ENCODE measurements around the gene RAVER1. TPM values are rescaled to one million over a fixed set of nuclear protein-coding genes. Genes with fewer than 3 reads are reported as not detected.
A peak's percentile ranks its signal among the peaks of the same experiment; 100 is the strongest.

The RAVER1 gene
- total RNA-seq, 3 donors from 2014 or later (not counting 1 experiment from before 2014, with no cell fraction given) = 42.5 to 64.3 (median 55.9) TPM

DNA sequence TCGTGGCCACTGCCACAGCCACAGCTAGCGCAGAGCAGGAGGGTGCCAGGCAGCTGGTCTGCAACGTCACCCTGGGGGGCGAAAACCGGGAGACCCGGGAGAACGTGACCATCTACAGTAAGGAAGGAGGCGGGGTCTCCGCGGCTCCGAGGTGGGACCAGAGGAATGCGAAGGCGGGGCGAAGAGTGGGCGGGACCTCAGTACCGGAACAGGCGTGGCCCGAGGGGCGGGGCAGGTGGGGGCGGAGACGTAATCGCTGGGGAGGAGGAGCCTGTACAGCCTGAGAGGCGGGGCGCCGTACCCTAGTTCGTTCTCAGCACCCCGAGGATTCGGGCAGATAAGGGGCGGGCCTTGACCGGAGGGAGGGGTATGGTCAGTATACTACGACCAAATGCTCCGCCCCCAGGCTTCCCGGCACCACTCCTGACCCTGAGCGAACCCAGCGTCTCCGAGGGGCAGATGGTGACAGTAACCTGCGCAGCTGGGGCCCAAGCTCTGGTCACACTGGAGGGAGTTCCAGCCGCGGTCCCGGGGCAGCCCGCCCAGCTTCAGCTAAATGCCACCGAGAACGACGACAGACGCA is 41.0 kb downstream of the RAVER1 start:
- Mint-ChIP-seq H3K9me3 (no peaks in the 10 kb centered on the region), H3K27ac (peak overlapping the region; percentile 63 to 71), H3K4me3 (peak overlapping the region; percentile 86), H3K4me1 (peaks cover 49 to 68% of the 10 kb centered on the region in 2 donors), H3K27me3 (ENCODE audit: low read depth in 2 of 2) (peaks cover 7 to 40% of the 10 kb centered on the region in 2 donors), H3K36me3 (no peaks in the 10 kb centered on the region)
- peak; percentile 52 to 70 (median 59) for ATAC-seq
- peak overlapping the region; percentile 15 for H3K4me3 ChIP-seq (ENCODE audit: low read length)
- 3% methylated on average over 45 of the region's 45 CpGs for WGBS (ENCODE audit: insufficient coverage)
- no peaks in the 10 kb centered on the region for H3K9me3 ChIP-seq (ENCODE audit: control insufficient read depth, insufficient read depth, low read length)
- peaks cover 90% of the 10 kb centered on the region for H3K4me1 ChIP-seq (ENCODE audit: control insufficient read depth, insufficient read depth, low read length)
- peak; percentile 75 to 77 for DNase-seq
- H3K27ac ChIP-seq (ENCODE audit: low read length) = no peak overlapping the region
- TF ChIP-seq, protein P1, sequence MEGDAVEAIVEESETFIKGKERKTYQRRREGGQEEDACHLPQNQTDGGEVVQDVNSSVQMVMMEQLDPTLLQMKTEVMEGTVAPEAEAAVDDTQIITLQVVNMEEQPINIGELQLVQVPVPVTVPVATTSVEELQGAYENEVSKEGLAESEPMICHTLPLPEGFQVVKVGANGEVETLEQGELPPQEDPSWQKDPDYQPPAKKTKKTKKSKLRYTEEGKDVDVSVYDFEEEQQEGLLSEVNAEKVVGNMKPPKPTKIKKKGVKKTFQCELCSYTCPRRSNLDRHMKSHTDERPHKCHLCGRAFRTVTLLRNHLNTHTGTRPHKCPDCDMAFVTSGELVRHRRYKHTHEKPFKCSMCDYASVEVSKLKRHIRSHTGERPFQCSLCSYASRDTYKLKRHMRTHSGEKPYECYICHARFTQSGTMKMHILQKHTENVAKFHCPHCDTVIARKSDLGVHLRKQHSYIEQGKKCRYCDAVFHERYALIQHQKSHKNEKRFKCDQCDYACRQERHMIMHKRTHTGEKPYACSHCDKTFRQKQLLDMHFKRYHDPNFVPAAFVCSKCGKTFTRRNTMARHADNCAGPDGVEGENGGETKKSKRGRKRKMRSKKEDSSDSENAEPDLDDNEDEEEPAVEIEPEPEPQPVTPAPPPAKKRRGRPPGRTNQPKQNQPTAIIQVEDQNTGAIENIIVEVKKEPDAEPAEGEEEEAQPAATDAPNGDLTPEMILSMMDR (IDR thresholded peaks at IDR 0.05) = no peak
- intact Hi-C loops (cut with micrococcal nuclease) = loop anchor here (5.0 kb wide), 1 partner anchor 220 kb away; no protein-coding TSS in a partner anchor
- H3K27me3 ChIP-seq (ENCODE audit: control insufficient read depth, insufficient read depth, low read length) = peaks cover 63% of the 10 kb centered on the region
- H3K36me3 ChIP-seq (ENCODE audit: control insufficient read depth, insufficient read depth, low read length) = no peaks in the 10 kb centered on the region

DNA sequence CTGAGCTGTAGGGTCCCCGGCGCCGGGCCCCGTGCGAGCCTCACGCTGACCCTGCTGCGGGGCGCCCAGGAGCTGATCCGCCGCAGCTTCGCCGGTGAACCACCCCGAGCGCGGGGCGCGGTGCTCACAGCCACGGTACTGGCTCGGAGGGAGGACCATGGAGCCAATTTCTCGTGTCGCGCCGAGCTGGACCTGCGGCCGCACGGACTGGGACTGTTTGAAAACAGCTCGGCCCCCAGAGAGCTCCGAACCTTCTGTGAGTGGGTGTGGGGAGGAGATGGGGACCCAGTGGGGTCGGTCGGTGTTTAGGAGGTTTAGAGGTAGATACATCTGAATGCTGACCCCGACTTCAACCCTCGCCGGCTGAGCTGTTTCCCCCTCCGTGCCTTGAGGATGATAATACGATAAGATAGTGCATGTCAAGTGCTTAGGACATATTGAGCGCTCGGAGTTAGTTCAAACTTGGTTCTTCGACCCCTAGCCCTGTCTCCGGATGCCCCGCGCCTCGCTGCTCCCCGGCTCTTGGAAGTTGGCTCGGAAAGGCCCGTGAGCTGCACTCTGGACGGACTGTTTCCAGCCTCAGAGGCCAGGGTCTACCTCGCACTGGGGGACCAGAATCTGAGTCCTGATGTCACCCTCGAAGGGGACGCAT is 41.6 kb downstream of the RAVER1 start:
- Histone ChIP-seq H3K9me3 (ENCODE audit: control insufficient read depth, insufficient read depth, low read length) (no peaks in the 10 kb centered on the region), H3K4me1 (ENCODE audit: control insufficient read depth, insufficient read depth, low read length) (peaks cover 96% of the 10 kb centered on the region), H3K27me3 (ENCODE audit: control insufficient read depth, insufficient read depth, low read length) (peaks cover 65% of the 10 kb centered on the region), H3K27ac (ENCODE audit: low read length) (no peak overlapping the region), H3K36me3 (ENCODE audit: control insufficient read depth, insufficient read depth, low read length) (no peaks in the 10 kb centered on the region), H3K4me3 (ENCODE audit: low read length) (peak overlapping the region; percentile 15)
- DNase-seq (peak; percentile 34 to 48), ATAC-seq (no peak)
- TF ChIP-seq, protein P1 (IDR thresholded peaks at IDR 0.05) = no peak
- Mint-ChIP-seq H3K27ac (peak overlapping the region; percentile 63 to 71), H3K4me3 (peak overlapping the region; percentile 86), H3K4me1 (peaks cover 49 to 74% of the 10 kb centered on the region in 2 donors), H3K9me3 (no peaks in the 10 kb centered on the region), H3K36me3 (no peaks in the 10 kb centered on the region), H3K27me3 (ENCODE audit: low read depth in 2 of 2) (peaks cover 7 to 40% of the 10 kb centered on the region in 2 donors)
- intact Hi-C loops (cut with micrococcal nuclease) = loop anchor here (2.0 to 5.0 kb wide), 2 partner anchors 21 to 221 kb away; partner anchors contain the start of gene ICAM1
- 2% methylated on average over 49 of the region's 49 CpGs for WGBS (ENCODE audit: insufficient coverage)

DNA sequence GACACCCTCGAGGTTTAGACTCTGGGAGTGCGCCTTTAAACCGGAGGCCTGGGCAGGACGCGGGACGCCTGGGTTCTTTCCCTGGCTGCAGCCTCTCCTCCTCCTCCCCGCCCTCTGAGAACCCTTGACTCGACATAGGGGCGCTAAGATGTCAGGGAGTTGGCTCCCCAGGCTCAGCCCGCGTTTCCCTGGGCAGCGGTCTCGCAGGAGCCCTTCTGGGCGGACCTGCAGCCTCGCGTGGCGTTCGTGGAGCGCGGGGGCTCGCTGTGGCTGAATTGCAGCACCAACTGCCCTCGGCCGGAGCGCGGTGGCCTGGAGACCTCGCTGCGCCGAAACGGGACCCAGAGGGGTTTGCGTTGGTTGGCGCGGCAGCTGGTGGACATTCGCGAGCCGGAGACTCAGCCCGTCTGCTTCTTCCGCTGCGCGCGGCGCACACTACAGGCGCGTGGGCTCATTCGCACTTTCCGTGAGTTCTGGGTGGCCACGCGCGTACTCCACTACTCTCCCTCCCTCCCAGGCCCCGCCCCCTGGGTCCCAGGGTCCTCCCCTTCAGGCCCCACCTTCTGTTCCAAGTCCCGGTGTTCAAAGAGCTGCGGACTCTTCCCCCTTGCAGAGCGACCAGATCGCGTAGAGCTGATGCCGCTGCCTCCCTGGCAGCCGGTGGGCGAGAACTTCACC is 42.3 kb downstream of the RAVER1 start:
- H3K4me1 ChIP-seq (ENCODE audit: control insufficient read depth, insufficient read depth, low read length) = peaks cover 99% of the 10 kb centered on the region
- TF ChIP-seq, protein P1 (IDR thresholded peaks at IDR 0.05) = no peak
- H3K27me3 ChIP-seq (ENCODE audit: control insufficient read depth, insufficient read depth, low read length) = peaks cover 65% of the 10 kb centered on the region
- H3K9me3 Mint-ChIP-seq = no peaks in the 10 kb centered on the region
- peaks cover 7 to 40% of the 10 kb centered on the region in 2 donors for H3K27me3 Mint-ChIP-seq (ENCODE audit: low read depth in 2 of 2)
- peak overlapping the region; percentile 15 for H3K4me3 ChIP-seq (ENCODE audit: low read length)
- intact Hi-C loops (cut with micrococcal nuclease) = loop anchor here (2.0 to 5.0 kb wide), 2 partner anchors 20 to 221 kb away; partner anchors contain the start of gene ICAM1
- ATAC-seq (peak; percentile 17 to 31 (median 17)), DNase-seq (peak; percentile 43 to 74)
- H3K9me3 ChIP-seq (ENCODE audit: control insufficient read depth, insufficient read depth, low read length) = no peaks in the 10 kb centered on the region
- H3K4me1 Mint-ChIP-seq = peaks cover 49 to 79% of the 10 kb centered on the region in 2 donors
- H3K27ac ChIP-seq (ENCODE audit: low read length) = no peak overlapping the region
- peaks cover 1% of the 10 kb centered on the region for H3K36me3 ChIP-seq (ENCODE audit: control insufficient read depth, insufficient read depth, low read length)
- H3K4me3 Mint-ChIP-seq = peak overlapping the region; percentile 86
- peak overlapping the region; percentile 63 to 71 for H3K27ac Mint-ChIP-seq
- WGBS (ENCODE audit: insufficient coverage) = under 1% methylated on average over 57 of the region's 57 CpGs
- no peaks in the 10 kb centered on the region for H3K36me3 Mint-ChIP-seq
